H1 (cell line): ENCODE data around the gene ZNRF3. TPM values are rescaled to one million over a fixed set of nuclear protein-coding genes. Genes with fewer than 3 reads are reported as not detected.

Experiments
- CTCF ChIA-PET: fragments of 300-600 bp; sonication (Branson Sonifier 250); formaldehyde crosslinking; loops from one replicate; lab custom pipeline; 2021; ENCODE audit not compliant: partially characterized antibody; lab: Charles Lee
- POLR2A ChIA-PET: fragments of 300-600 bp; sonication (Branson Sonifier 250); formaldehyde crosslinking; loops from one replicate; lab custom pipeline; 2021; ENCODE audit warnings: inconsistent platforms; ENCODE audit not compliant: partially characterized antibody; lab: Charles Lee
- DNase-seq, 2 experiments: peaks; one replicate each; pipeline versions ENCODE4 v3.0.0 to v3.0.0-alpha.2; 2010 to 2022; ENCODE audit warnings: low spot score in 2 of 2, low read depth in 1 of 2, mixed read lengths in 1 of 2
- FAIRE-seq: peaks from 2 replicates; lab custom pipeline; 2011; peaks lifted over from hg19 to GRCh38; lab: Jason Lieb, UNC
- H2AFZ ChIP-seq: 2 replicates; pipeline ENCODE4 v1.8.1; 2012; ENCODE audit warnings: low read length, inconsistent platforms
- H2AK5ac ChIP-seq: 2 replicates; pipeline ENCODE4 v1.6.1; 2013; ENCODE audit warnings: low read depth, low read length
- H2BK120ac ChIP-seq: replicated peaks from 2 replicates; pipeline ENCODE3; 2013; ENCODE audit warnings: low read depth, low read length, inconsistent platforms
- H2BK12ac ChIP-seq: 2 replicates; pipeline ENCODE4 v1.6.1; 2013; ENCODE audit warnings: low read depth, low read length
- H2BK15ac ChIP-seq: 2 replicates; pipeline ENCODE4 v1.6.1; 2013; ENCODE audit warnings: low read length
- H2BK20ac ChIP-seq: 2 replicates; pipeline ENCODE4 v1.6.1; 2013; ENCODE audit warnings: low read length
- H2BK5ac ChIP-seq: 2 replicates; pipeline ENCODE4 v1.6.1; 2013; ENCODE audit warnings: low read depth, low read length
- H3K14ac ChIP-seq: 2 replicates; pipeline ENCODE4 v1.6.1; 2013; ENCODE audit warnings: inconsistent platforms; ENCODE audit not compliant: insufficient read length
- H3K18ac ChIP-seq: 2 replicates; pipeline ENCODE4 v1.6.1; 2013; ENCODE audit warnings: low read length; ENCODE audit errors: extremely low read depth
- H3K23ac ChIP-seq: 2 replicates; pipeline ENCODE4 v1.6.1; 2013; ENCODE audit warnings: inconsistent platforms; ENCODE audit not compliant: insufficient read length
- H3K23me2 ChIP-seq: 2 replicates; pipeline ENCODE4 v1.6.1; 2013; ENCODE audit warnings: low read depth, low read length
- H3K27ac ChIP-seq: 2 replicates; pipeline ENCODE4 v1.6.1; 2011; ENCODE audit warnings: low read depth, low read length, inconsistent platforms
- H3K27me3 ChIP-seq, 4 experiments: replicated peaks in 1 of 4; 1 replicate in 1 of 4; 2 replicates in 3 of 4; pipeline versions ENCODE4 v1.6.1 to v1.8.1; 2011 to 2013; ENCODE audit warnings: low read length in 3 of 4, mild to moderate bottlenecking in 3 of 4, inconsistent platforms in 2 of 4, mixed read lengths in 2 of 4, moderate library complexity in 1 of 4; ENCODE audit not compliant: control insufficient read depth in 3 of 4, insufficient read depth in 3 of 4; ENCODE audit errors: extremely low read depth in 1 of 4
- H3K36me3 ChIP-seq, 4 experiments: 2 replicates each; pipeline versions ENCODE4 v1.6.1 to v1.8.1; 2011 to 2013; ENCODE audit warnings: mild to moderate bottlenecking in 4 of 4, low read length in 3 of 4, moderate library complexity in 2 of 4, control low read depth in 1 of 4, inconsistent platforms in 1 of 4; ENCODE audit not compliant: insufficient read depth in 4 of 4, control insufficient read depth in 2 of 4
- H3K4ac ChIP-seq: replicated peaks from 2 replicates; pipeline ENCODE3; 2013; ENCODE audit warnings: low read length, low read depth, mixed read lengths, inconsistent platforms; ENCODE audit not compliant: insufficient read length
- H3K4me1 ChIP-seq, 4 experiments: replicated peaks in 1 of 4; 1 replicate in 1 of 4; 2 replicates in 3 of 4; pipeline versions ENCODE4 v1.6.1 to v1.8.1; 2011 to 2013; ENCODE audit warnings: low read length in 3 of 4, inconsistent platforms in 2 of 4, mixed read lengths in 1 of 4; ENCODE audit not compliant: insufficient read depth in 4 of 4, control insufficient read depth in 3 of 4
- H3K4me2 ChIP-seq, 2 experiments: 2 replicates each; pipeline versions ENCODE4 v1.6.1 to v1.8.1; 2011 to 2013; ENCODE audit warnings: low read depth in 2 of 2, low read length in 2 of 2, control low read depth in 1 of 2, inconsistent platforms in 1 of 2, mild to moderate bottlenecking in 1 of 2; ENCODE audit not compliant: insufficient read depth in 1 of 2
- H3K4me3 ChIP-seq, 4 experiments: fragments of 200-600, 300-600 bp in 1 of 4; sonication (generic), shearing (Covaris generic), sonication (Bioruptor Twin) in 1 of 4; 2 replicates each; pipeline versions ENCODE4 v1.5.1 to v1.8.1; 2011 to 2016; ENCODE audit warnings: low read length in 4 of 4, low read depth in 3 of 4, control low read depth in 2 of 4, inconsistent platforms in 2 of 4, mild to moderate bottlenecking in 2 of 4, mixed read lengths in 1 of 4, moderate library complexity in 1 of 4; ENCODE audit not compliant: insufficient read depth in 2 of 4; ENCODE audit errors: extremely low read depth in 1 of 4
- H3K56ac ChIP-seq: replicated peaks from 2 replicates; pipeline ENCODE3; 2013; ENCODE audit warnings: low read depth, mild to moderate bottlenecking, mixed read lengths, low read length, inconsistent platforms; ENCODE audit not compliant: insufficient read length
- H3K79me1 ChIP-seq: 2 replicates; pipeline ENCODE4 v1.6.1; 2013; ENCODE audit warnings: low read depth, low read length, control low read depth
- H3K79me2 ChIP-seq, 2 experiments: 2 replicates each; pipeline versions ENCODE4 v1.6.1 to v1.8.1; 2012 to 2013; ENCODE audit warnings: low read length in 2 of 2, mild to moderate bottlenecking in 2 of 2, inconsistent platforms in 1 of 2; ENCODE audit not compliant: insufficient read depth in 2 of 2, control insufficient read depth in 1 of 2
- H3K9ac ChIP-seq, 4 experiments: replicated peaks in 1 of 4; 1 replicate in 1 of 4; 2 replicates in 3 of 4; pipeline versions ENCODE4 v1.6.1 to v1.8.1; 2011 to 2013; ENCODE audit warnings: low read depth in 3 of 4, low read length in 3 of 4, control low read depth in 2 of 4, mild to moderate bottlenecking in 2 of 4, moderate library complexity in 2 of 4, inconsistent platforms in 1 of 4; ENCODE audit errors: extremely low read depth in 1 of 4
- H3K9me3 ChIP-seq, 2 experiments: 2 replicates each; pipeline versions ENCODE4 v1.6.1 to v1.8.1; 2012 to 2013; ENCODE audit warnings: mild to moderate bottlenecking in 2 of 2, moderate library complexity in 2 of 2, control low read depth in 1 of 2, inconsistent platforms in 1 of 2, low read depth in 1 of 2, low read length in 1 of 2, mixed read lengths in 1 of 2; ENCODE audit not compliant: insufficient read depth in 2 of 2
- H4K20me1 ChIP-seq, 2 experiments: replicated peaks in 1 of 2; 2 replicates each; pipeline versions ENCODE3 to v1.8.1; 2011 to 2013; ENCODE audit warnings: inconsistent platforms in 2 of 2, low read length in 2 of 2, mild to moderate bottlenecking in 1 of 2; ENCODE audit not compliant: insufficient read depth in 2 of 2, control insufficient read depth in 1 of 2
- H4K5ac ChIP-seq: 2 replicates; pipeline ENCODE4 v1.6.1; 2013; ENCODE audit warnings: low read length, low read depth, mixed read lengths, inconsistent platforms; ENCODE audit not compliant: insufficient read length
- H4K8ac ChIP-seq: 2 replicates; pipeline ENCODE4 v1.8.0; 2013; ENCODE audit warnings: mild to moderate bottlenecking, moderate library complexity, low read length, inconsistent platforms; ENCODE audit not compliant: insufficient read depth; ENCODE audit errors: extremely low read depth
- H4K91ac ChIP-seq: replicated peaks from 2 replicates; pipeline ENCODE3; 2013; ENCODE audit warnings: low read length, mixed read lengths, inconsistent platforms; ENCODE audit not compliant: insufficient read length
- ATF3 ChIP-seq: IDR thresholded peaks from 2 replicates; pipeline ENCODE4 v1.6.1; 2011; ENCODE audit warnings: low read depth, mild to moderate bottlenecking, low read length; ENCODE audit not compliant: insufficient read depth
- BCL11A ChIP-seq, 2 experiments: IDR thresholded peaks; one replicate each; pipeline ENCODE4 v1.6.1; 2011; ENCODE audit warnings: low read depth in 2 of 2, low read length in 2 of 2, mild to moderate bottlenecking in 2 of 2
- CREB1 ChIP-seq: IDR thresholded peaks from 2 replicates; pipeline ENCODE4 v1.6.1; 2012; ENCODE audit warnings: inconsistent platforms
- CTBP2 ChIP-seq: IDR thresholded peaks from 2 replicates; pipeline ENCODE4 v1.7.0; 2011; ENCODE audit warnings: borderline replicate concordance, mild to moderate bottlenecking, moderate library complexity, mixed read lengths, low read length; ENCODE audit not compliant: insufficient read depth, insufficient read length
- HDAC6 ChIP-seq: IDR thresholded peaks from one replicate; pipeline ENCODE4 v1.7.1; 2012; ENCODE audit warnings: low read depth, mild to moderate bottlenecking, inconsistent platforms, low read length, moderate library complexity
- JUN ChIP-seq: IDR thresholded peaks from 2 replicates; pipeline ENCODE4 v1.6.1; 2011; ENCODE audit warnings: low read depth, mild to moderate bottlenecking, improper control_type of control experiment, low read length
- KDM4A ChIP-seq: IDR thresholded peaks from one replicate; pipeline ENCODE4 v1.7.1; 2012; ENCODE audit warnings: low read depth, mild to moderate bottlenecking, moderate library complexity, low read length, inconsistent platforms; ENCODE audit not compliant: severe bottlenecking
- MAFK ChIP-seq: IDR thresholded peaks from 2 replicates; pipeline ENCODE4 v1.6.1; 2012; ENCODE audit warnings: low read depth, mild to moderate bottlenecking, improper control_type of control experiment, low read length
- RNF2 ChIP-seq: fragments of 200-900, 300-1000 bp; sonication (generic); IDR thresholded peaks from 2 replicates; pipeline ENCODE4 v1.7.1; 2016; ENCODE audit warnings: borderline replicate concordance, low read depth, mild to moderate bottlenecking, antibody characterized with exemption, low read length; ENCODE audit not compliant: poor library complexity, severe bottlenecking; ENCODE audit errors: missing control alignments
- WGBS, 2 experiments: shearing (Covaris generic) in 1 of 2; methylation state at CpG; one replicate each; pipeline versions ENCODE4 v1.1.6 to v1.1.7; 2013 to 2015; ENCODE audit warnings: low lambda C conversion rate in 2 of 2, mixed read lengths in 2 of 2, inconsistent platforms in 1 of 2, low coverage in 1 of 2, missing lambda C conversion rate in 1 of 2; ENCODE audit not compliant: insufficient replicate concordance in 2 of 2, insufficient coverage in 1 of 2, insufficient read length in 1 of 2; ENCODE audit errors: extremely low coverage in 1 of 2, missing lambda C conversion rate in 1 of 2; 5-methylcytosine and 5-hydroxymethylcytosine counted together
- polyA plus RNA-seq, 7 experiments: library from polyadenylated mRNA; depleted of rRNA in 3 of 7; stranded (reverse) in 5 of 7; unstranded in 2 of 7; fragments of >200 nt in 5 of 7; fragments of 200-250 nt in 2 of 7; gene quantifications; 1 replicate in 5 of 7; 2 replicates in 1 of 7; 4 replicates in 1 of 7; pipeline versions ENCODE4 v1.2.1 to v1.2.3, GENCODE V29; 2011 to 2013; ENCODE audit warnings: missing spikeins in 2 of 7, mixed read lengths in 2 of 7
- total RNA-seq: library from RNA; stranded (reverse); fragmentation: NEBNext Ultra II Directional; extraction: Animal tissue kit (Norgen Biotek cat#: 25700); gene quantifications from 2 replicates; pipeline ENCODE4 v1.2.1, GENCODE V29; 2021
- TF ChIP-seq, protein P1 (sequence below): IDR thresholded peaks from 2 replicates; pipeline ENCODE4 v1.6.1; 2011; ENCODE audit warnings: low read length, improper control_type of control experiment

Gene ZNRF3
- total and polyA plus RNA-seq, 2 of the 8 experiments (the other 6 are each of a cell fraction or from before 2014, with no cell fraction given): 14.1 to 21.7 TPM

- no peak overlapping the region for H3K23ac ChIP-seq
- H3K4ac ChIP-seq: no peak overlapping the region
- H2BK15ac ChIP-seq: no peak overlapping the region
- no peak overlapping the region for H2AK5ac ChIP-seq
- H4K8ac ChIP-seq: no peak overlapping the region
- H4K91ac ChIP-seq: no peak overlapping the region
- no peak overlapping the region for H2BK20ac ChIP-seq
- H2BK12ac ChIP-seq: no peak overlapping the region
- H3K9me3 ChIP-seq: no peaks in the 10 kb centered on the region
- H3K4me2 ChIP-seq: no peak overlapping the region
- no peak overlapping the region for H3K56ac ChIP-seq
- H2AFZ ChIP-seq: no peak overlapping the region
- 0 out of 2 replicates have a peak, but pooled peaks cover 3% of the 10 kb centered on the region for H3K23me2 ChIP-seq
- no peak overlapping the region for H2BK5ac ChIP-seq
- WGBS, 2 experiments: 90% methylated on average over 5 of the region's 5 CpGs; no CpG with 5 or more reads in 1 of the 2 experiments
- peaks cover 7 to 14% (median 11%) of the 10 kb centered on the region in 4 experiments for H3K4me1 ChIP-seq
- H3K14ac ChIP-seq: no peak overlapping the region
- H4K20me1 ChIP-seq: peaks cover 14 to 23% of the 10 kb centered on the region in 2 experiments
- no peaks in the 10 kb centered on the region for H3K27me3 ChIP-seq
- no peak overlapping the region for H3K9ac ChIP-seq
- H3K79me2 ChIP-seq: peaks cover 13 to 97% of the 10 kb centered on the region in 2 experiments
- FAIRE-seq: no peak
- peaks cover 24% of the 10 kb centered on the region for H3K79me1 ChIP-seq
- CTCF ChIA-PET: interaction anchor here (0.8 to 2.0 kb wide), 3 partner anchors 29 kb away, joined by 3 to 6 read pairs (median 4); no protein-coding TSS in a partner anchor
- H3K18ac ChIP-seq: no peak overlapping the region
- no peak overlapping the region for H3K4me3 ChIP-seq
- POLR2A ChIA-PET: interaction anchor here (0.7 kb wide), 1 partner anchor 22 kb away, joined by 3 read pairs; no protein-coding TSS in a partner anchor
- H4K5ac ChIP-seq: no peak overlapping the region
- H3K27ac ChIP-seq: no peak overlapping the region
- DNase-seq: no peak
- H2BK120ac ChIP-seq: no peak overlapping the region
- no peaks in the 10 kb centered on the region for H3K36me3 ChIP-seq
- TF ChIP-seq HDAC6 (no peak), MAFK (no peak), ATF3 (no peak), CTBP2 (no peak), BCL11A (IDR thresholded peaks at IDR 0.05; ENCODE audit: low read depth in 2 of 2, low read length in 2 of 2) (no peak), CREB1 (no peak), RNF2 (no peak), KDM4A (no peak), JUN (no peak)
- TF ChIP-seq, protein P1, sequence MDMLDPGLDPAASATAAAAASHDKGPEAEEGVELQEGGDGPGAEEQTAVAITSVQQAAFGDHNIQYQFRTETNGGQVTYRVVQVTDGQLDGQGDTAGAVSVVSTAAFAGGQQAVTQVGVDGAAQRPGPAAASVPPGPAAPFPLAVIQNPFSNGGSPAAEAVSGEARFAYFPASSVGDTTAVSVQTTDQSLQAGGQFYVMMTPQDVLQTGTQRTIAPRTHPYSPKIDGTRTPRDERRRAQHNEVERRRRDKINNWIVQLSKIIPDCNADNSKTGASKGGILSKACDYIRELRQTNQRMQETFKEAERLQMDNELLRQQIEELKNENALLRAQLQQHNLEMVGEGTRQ: no peak
Measured at GRCh38 chr22:28907311-28908008, 24.1 kb downstream of the ZNRF3 start.
